Cerebellar cortex (tissue), 1 donor: ENCODE data around the gene SSU72.

Experiments
- DNase-seq: peaks from one replicate; pipeline ENCODE4 v3.0.0-alpha.2; 2015; ENCODE audit warnings: low spot score

The SSU72 gene

DNA sequence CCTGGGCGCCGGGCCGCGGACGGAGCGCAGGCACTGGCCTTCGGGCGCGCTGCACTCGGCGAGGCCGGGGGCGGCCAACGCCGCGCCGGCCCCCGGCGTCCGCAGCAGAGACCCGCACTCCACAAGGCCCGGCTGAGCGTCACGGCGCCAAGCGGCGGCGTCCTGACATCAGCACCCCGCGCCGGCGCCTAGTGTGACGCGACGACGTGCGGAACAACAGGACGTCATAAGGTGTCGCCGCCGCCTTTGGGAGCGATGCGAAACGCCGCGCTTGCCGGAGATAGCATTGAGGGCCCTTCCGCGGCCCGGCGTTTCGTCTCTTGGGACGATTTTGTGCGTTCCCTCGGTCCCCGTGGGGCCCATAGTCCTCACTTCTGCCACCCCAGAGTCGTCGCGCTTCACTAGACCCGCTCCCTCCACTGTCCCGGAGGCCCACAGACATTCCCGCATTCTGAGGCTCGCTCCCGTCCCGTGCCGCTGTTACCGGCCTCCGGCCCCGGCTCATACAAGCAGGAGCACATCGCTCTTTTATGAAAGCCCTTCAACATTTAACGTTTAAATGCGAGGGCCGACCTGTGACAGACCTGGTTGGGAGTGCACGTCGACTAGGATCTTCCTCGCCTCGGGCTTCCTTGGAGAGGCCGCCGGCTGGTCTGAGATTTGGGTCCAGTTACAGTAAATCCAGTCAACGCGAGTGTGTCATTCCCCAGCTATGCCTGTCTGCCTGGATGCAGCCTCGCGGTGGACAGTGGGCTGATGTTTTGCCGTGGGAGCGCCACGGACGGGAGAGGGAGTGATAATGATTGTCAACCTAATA is at the start of gene SSU72:
Gene SSU72 (minus strand): TSS at position 143 of the 817 bp plus-strand sequence. CDS start 306 bp downstream, outside the sequence.
- peak; percentile 86 for DNase-seq

DNA sequence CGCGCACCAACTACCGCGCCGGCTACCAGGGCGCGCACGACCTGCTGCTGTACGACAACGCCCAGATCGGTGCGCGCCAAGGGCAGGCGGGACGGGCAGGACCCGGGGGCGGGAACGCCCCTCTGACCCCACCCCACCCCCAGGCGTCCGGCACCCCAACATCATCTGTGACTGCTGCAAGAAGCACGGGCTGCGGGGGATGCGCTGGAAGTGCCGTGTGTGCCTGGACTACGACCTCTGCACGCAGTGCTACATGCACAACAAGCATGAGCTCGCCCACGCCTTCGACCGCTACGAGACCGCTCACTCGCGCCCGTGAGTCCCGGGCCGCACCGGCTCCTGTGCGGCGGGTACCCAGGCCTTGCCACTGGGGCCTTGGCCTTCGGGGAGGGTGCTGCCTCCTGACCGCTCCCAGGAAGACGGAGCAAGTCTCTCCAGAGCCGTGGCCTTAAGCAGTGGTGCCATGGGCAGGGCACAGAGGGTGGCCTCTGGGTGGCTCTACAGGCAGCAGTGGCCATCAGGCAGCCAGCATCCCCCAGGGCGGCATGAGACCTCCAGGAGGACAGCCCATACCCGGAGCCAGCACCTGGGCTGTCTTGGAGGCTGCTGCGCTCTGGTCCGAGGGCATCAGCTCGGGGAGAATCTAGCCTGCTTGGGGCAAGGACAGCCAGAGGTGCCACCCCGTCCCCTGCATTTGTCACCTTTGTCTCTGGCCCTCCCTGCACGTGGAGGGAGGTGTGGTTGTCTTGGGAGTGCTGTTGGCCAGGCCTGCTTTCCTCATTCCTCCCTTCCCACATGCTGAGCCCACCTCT is 49.2 kb upstream of the SSU72 start:
- no peak for DNase-seq

DNA sequence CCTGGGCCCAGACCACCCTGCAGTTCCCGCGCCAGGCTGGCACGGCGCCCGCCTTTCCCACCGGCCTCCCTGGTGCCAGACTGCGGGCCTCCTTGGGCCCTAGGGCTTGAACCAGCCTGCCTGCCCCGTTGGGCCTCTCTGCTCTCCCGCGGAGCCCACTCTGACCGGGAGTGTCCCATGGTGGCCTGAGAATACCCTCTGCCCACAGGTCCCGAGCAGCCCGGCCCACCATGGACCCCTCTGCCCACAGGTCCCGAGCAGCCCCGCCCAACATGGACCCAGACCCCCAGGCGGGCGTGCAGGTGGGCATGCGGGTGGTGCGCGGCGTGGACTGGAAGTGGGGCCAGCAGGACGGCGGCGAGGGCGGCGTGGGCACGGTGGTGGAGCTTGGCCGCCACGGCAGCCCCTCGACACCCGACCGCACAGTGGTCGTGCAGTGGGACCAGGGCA is 48.5 kb upstream of the SSU72 start:
- DNase-seq = no peak

DNA sequence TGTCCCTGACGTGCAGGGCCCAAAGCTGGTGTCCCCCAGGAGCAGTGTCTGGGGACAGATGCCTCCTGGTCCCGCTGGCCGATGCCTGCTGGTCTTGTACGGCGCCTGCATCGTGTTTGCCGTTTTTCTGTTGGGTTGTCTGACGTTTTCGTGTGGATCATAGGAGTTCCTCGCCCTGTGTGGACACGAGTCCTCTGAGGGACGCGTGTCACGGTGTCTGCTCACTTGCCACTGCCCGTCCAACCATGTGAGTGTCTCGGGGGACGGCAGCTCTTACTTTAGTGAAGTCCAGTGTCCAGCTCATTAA is 48.1 kb upstream of the SSU72 start:
- DNase-seq = no peak

DNA sequence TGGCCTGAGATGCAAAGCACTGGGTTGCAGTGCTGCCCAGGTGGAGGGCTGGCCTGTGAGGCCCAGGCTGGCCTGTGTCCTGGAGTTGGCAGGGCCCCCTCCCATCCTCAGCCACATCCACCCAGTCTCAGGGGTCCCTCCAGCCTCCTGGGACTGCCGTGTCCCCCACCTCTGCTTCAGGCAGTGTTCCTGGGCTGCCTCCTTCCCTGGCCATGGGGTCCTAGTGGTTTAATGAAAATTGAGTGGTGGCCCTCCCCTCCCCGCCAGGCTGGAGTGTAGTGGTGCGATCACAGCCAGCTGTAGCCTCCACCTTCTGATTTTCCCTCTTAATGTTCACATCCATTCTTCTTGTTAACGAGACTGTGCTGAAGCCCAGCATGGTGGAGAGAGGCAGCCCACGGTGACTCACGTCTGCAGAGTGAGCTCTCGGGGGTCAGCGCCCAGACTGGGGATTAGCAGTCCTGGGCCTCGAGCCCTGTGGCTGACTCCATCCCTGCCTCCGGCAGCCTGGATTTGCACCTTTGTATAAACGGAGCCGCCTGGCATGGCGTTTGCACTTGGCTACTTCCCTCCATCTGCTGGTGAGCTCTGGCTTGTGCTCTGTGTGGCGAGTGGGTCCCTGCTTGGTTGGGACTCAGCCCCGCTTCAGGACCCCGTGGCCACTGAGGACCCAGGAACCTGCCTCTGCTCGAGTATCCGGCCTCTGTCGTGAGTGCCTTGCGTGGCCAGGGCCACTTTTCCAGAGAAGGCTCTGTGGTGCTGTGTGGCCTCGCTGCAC is 47.5 kb upstream of the SSU72 start:
- no peak for DNase-seq

DNA sequence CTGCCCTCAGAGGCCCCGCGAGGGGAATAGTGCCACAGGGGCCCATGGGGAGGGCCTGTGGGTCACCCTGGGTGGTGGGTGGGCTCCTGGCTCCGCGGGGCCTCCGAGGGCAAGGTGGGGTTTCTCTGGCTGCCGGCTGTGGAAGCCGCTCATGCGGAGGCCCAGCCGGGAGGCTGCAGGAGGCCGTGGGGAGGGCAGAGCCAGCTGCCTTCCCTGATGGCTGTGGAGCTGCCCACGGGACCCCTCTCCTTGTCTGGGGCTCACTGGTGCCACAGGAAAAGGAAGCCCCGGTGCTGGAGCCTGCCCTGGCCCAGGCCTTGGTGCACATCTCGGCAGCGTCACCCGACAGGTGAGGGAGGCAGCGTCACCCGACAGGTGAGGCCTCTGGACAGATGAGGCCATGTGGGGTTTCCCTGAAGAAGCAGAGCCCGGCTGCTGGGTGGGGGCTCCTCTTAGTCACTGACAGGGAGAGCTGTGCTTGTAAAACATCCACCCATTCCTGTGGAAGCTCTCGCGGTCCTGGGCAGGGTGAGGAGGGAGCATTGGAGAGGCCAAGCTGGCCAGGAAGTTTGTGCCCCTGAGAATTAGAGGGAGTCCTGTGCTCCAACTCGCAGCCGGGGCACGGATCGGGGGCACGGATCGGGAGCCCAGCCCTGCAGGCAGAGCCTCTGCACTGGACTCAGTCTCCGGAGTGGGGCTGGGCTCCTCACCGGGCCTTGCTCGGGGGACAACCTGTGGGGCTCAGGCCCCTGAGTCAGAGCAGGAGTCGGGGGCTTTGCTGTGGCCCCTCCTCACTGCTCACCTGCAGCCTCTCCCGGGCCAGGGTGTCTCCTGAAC is 46.7 kb upstream of the SSU72 start:
- DNase-seq = no peak

DNA sequence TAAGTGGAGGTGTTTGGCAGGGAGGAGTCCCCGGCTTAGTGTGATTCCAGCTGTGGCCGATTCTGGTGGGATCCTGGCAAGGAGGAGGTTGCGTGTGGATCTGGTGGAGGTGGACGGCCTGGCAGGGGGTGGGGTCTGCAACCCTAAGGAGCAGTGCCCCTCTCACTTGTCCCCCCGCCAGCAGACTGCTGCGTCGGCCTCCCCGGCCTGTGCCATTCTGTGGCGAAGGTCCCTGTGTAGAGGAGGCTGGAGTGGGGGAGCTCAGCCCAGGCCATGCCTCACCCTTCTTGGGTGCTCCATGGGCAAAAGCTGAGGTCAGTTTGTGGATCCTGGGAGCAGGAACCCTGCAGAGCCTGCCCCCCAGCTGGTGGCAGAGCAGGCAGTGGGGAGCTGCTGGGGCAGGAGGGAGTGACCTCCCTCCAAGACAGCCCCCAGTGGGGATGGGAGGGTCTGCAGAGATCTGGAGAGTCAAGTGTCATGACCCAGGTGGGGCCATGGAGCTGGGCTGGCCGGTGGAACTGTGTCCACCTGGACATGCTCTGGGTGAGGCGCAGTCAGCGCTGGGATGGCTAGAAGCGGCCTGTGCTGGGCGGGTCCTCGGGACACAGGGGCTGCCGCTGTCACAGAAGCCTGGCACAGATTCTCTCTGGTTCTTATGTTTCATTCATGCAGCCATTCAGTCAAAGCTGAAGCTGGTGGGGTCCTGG is 45.9 kb upstream of the SSU72 start:
- no peak for DNase-seq

DNA sequence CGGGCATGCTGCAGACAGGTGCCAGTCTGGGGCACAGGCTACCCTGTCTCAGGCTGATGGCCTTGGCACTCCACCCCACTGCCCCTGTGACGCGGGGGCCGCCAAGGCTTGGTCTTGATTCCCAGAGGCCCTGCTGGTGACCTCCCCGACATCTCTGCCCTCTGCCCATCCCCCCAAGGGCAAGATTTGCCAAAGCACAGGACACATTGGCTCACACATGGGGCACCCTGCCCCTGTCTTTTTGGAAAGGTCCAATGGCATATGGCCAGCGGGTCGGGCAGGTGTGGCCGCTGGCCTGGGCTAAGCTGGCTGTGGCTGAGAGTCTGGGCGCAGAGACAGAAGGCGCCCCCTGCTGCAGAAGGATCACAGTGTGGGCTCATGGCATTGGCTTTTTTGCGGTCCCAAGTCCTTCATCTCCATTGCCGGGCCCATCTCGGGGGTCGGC is 45.3 kb upstream of the SSU72 start:
- DNase-seq = no peak

DNA sequence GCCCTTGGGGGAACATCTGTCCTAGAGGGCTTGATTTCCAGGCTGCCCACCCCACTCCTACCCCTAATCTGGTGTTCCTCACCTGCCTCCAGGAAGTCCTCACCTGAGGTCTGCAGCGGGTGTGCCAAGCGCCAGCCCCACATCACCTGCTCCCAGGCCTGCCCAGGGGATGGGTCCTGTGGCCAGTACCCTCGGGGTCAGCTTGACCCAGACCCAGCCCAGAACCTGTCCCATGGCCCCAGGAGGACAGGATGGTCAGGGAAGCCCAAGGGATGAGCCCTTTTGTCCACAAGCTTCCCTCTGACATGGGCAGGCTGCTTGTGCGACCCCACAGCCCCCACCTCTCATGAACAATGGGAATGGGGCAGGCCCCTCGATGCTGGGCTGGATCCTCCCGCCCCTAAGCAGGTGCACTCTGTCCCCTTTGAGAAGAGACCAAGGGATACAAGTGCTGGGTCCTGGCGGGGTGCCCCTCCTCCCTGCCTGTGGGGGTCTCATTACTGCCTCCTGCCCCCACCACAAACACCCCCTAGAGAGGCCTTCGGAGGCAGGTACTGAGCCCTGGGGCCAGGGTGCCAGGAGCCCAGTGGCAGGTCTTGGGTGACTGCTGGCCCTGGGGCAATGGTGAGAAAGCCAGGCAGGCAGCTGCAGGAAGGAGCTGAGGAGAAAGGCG is 43.9 kb upstream of the SSU72 start:
- no peak for DNase-seq

DNA sequence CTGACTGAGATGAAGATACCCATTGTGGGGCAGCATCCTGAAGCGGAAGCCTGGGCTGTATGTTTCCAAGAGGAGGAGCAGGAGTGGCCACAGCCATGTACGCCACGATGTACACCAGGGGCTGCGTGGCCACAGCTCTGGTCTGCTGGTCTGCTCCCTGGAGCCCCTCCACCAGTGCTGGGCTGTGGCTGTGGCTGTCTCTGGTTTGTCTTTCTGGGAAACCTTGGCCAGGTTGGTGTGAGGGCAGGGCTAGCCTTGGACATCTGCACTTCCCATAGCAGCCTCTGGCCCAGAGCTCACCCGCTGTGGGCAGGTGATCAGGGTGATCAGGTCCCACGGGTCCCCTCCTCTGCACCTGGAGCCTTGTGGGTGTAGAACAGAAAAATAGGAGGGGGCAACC is 43.3 kb upstream of the SSU72 start:
- no peak for DNase-seq

DNA sequence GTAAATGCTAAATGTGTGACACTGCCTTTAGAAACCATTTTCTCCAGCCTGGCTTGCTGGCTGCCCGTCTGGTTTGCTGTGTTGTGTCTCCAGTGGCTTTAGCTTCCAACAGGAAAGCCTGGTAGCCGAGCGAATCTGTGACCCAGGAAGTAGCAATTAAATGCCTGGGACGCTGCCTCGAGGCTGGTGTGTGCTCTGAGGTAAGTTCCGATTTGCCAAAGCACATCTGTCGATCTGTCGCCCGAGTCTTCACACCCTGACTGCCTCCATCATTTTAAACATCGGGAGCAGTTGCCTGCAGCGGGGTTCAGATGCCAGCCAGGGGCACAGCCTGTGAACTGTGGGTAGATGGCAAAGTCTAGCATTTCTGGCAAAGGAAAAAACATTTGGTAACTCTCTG is 42.9 kb upstream of the SSU72 start:
- DNase-seq = no peak

DNA sequence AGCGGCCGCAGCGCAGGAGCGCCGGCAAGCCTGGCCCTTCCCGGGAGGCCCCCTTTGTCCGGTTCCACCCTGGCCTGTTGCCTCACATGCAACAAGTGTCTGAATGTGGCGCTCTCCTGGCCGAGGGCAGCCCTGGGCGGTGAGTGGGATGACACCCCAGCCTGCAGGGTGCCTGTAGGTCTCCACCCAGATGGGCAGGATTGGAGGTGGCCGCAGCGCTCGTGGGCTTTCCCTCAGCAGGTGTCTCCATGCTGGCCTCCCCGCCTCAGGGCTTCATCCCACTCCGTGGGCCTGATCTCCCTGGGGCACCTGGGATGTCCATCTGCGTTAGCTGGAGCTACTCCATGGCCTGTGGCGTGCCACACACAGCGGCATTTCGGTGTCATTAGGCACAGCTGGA is 42.2 kb upstream of the SSU72 start:
- DNase-seq = no peak

DNA sequence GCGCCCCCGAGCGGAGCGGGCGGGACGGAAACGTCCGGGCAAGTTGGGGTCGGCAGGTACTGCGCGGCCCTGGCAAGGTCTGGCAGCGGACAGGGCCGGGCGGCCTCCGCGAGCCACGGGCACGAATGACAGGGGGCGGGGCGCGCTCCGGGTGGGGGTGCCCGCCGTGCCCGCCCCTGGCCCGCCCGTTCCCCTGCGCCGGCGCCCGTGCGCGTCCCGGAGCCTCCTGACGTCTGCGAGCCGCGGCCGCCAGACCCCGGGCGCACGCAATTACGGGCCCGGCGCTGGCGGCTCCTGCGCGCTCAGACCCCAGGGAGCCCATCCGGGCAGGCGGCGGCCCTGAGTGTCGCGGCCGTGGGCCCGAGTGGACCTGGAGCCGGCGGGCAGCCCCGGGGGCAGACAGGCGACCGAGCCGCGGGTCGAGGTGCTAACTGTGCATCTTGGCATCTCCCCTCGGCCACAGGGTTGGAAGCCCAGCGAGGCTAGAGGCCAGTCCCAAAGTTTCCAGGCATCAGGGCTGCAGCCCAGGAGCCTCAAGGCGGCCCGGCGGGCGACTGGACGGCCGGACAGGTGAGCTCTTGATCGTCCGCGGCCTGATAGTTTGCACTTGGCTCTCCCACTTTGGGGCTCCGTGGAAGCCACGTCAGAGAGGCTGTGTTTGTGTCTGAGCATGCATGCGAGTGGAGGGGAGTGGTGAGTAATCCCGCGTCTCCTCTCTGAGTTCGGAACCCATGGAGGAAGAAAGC is 41.6 kb upstream of the SSU72 start:
- no peak for DNase-seq

DNA sequence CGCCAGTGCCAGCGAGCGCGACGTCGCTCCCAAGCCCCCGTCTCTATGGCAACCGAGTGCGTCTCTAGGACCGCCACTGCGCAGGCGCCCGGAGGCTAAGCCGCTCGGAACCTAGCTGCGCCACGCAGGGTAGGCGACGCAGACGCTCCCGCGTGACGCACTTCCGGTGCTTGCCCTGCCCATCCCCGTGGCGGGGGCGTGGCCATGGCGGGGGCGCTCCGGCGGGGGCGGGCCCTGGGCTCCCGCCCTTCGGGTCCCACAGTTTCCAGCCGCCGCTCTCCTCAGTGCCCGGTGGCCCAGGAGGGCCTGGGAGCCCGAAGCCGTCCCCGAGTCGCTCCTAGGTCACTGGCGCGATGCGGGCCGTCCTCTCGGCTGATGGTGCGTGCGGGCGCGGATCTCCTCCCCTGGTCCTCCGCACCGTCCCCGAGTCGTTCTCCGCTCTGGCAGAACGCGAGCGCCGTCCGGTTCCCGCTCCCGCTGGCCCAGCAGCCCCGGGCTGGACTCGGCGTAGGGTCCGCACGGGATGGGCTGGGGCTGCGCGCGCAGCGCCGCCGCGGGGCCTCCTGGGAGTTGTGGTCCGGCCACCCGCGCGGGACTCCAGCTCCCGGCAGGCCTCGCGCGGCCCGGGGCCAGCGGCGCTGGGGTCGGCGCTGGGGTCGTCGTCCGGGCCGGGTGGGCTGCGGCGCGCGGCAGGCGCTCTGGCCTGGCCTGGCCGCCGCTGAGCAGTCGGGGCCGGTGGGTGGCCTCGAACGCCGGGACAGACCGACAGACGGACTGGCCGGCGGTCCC is 40.8 kb upstream of the SSU72 start, which contains the start of gene MIB2:
Gene MIB2 (plus strand): TSS at position 245 of the 789 bp plus-strand sequence. CDS start 7,953 bp downstream, outside the sequence.
- DNase-seq = peak; percentile 97

DNA sequence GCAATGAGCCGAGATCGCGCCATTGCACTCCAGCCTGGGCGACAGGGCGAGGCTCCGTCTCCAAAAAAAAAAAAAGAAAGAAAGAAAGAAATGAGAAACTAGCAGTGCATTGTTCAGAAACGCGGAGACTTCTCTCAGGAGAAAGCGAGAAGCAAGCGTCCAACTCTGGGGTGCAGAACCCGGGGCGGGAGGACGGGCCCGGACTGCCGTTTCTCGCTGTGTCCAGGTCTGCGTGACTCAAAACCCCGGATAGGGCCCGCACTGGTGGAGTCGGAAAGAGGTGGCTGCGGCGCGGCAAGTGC is 40.2 kb upstream of the SSU72 start:
- DNase-seq = no peak

DNA sequence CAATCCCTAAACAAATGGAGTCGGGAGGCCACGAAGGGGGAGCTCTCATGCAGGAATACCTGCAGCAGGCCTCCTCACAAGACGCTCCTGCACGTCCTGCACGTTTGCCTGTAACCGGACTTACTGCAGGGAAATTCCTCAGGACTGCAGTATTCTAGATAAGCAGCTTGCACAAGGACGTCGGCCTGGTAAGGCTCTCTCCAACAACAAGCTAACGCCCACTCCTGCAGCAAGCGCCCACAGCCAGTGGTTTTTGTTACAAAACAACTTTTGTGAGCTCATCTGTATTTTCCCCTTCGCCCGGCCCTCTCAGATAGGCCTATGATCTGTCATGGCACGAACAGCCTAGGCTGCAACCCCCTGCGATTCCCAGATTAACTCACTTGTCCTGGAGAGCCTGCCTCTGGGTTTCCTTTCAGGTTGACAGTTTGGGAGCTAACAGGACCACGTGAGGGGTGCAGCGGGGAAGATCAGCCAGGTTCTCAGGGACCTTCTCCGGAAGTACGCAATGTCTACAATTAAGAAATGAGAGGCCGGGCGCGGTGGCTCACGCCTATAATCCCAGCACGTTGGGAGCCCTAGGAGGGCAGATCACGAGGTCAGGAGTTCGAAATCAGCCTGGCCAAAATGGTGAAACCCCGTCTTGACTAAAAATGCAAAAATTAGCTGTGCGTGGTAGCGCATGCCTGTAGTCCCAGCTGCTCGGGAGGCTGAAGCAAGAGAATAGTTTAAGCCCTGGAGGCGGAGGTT is 39.7 kb upstream of the SSU72 start:
- DNase-seq = peak; percentile 56

DNA sequence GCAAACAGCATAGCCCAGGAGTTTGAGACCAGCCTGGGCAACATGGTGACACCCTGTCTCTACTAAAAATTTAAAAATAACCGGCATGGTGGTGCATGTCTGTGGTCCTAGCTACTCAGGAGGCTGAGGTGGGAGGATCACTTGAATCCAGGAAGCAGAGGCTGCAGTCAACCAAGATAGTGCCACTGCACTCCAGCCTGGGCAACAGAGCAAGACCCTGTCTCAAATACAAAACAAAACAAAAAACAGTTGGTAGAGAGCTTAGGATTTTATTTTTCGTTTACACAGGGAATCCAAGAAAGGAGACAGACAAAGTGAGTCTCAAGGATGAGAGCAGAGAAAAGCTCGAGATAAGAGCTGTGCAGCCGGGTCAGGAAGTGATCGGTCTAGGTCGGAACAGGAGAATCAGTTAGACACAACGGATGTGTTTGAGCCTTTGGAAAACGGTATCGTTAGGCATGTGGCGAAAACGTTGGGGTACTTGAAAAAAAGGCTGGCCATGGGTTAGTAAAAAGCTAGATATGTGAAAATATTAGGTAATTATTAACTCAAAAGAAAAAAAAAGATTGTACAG is 38.9 kb upstream of the SSU72 start:
- DNase-seq = no peak

DNA sequence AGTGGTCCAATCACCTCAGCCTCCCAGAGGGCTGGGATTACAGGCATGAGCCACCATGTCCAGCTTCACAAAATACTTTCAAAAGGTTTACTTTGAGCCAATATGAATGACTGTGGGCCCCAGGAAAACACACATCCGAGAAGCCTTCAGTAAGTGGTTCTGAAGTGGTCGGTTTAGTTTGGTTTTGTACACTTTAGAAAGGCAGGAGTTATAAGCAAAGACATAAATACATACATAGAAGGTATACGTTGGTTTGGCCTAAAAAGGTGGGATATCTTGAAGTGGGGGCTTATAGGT is 37.4 kb upstream of the SSU72 start:
- DNase-seq = no peak
